Transverse colon (tissue), 3 donors: Measurements from ENCODE around the gene SHISAL1.

Experiments used
- CTCF ChIP-seq, 5 experiments: fragments of 200-600 bp in 3 of 5; fragments of 450-650 bp in 2 of 5; sonication (generic) in 3 of 5; IDR thresholded peaks; 1 replicate in 2 of 5; 2 replicates in 3 of 5; pipeline ENCODE4 v1.5.1; 2016 to 2017; ENCODE audit warnings: antibody characterized with exemption in 5 of 5, inconsistent platforms in 3 of 5, mild to moderate bottlenecking in 2 of 5, moderate library complexity in 1 of 5
- POLR2A ChIP-seq: fragments of 450-650 bp; IDR thresholded peaks from one replicate; pipeline ENCODE4 v1.6.1; 2016; ENCODE audit warnings: antibody characterized with exemption, mild to moderate bottlenecking, moderate library complexity

- TF ChIP-seq CTCF (IDR thresholded peaks at IDR 0.05) (no peak), POLR2A (no peak)
Observed at GRCh38 chr22:44269757-44270555, 42.8 kb downstream of the SHISAL1 start.
